AML-193 (cell line): ENCODE results near the gene CLEC16A.
"Not testable (repeated sequence)": the region's sequence is repeated elsewhere in the genome, so short reads cannot be mapped to it uniquely, and the experiment has no call there.

ENCODE experiments used
- DNase-seq, 2 experiments: peaks; one replicate each; lab custom pipeline; 2025; lab: John Stamatoyannopoulos, UW

Gene CLEC16A

DNA sequence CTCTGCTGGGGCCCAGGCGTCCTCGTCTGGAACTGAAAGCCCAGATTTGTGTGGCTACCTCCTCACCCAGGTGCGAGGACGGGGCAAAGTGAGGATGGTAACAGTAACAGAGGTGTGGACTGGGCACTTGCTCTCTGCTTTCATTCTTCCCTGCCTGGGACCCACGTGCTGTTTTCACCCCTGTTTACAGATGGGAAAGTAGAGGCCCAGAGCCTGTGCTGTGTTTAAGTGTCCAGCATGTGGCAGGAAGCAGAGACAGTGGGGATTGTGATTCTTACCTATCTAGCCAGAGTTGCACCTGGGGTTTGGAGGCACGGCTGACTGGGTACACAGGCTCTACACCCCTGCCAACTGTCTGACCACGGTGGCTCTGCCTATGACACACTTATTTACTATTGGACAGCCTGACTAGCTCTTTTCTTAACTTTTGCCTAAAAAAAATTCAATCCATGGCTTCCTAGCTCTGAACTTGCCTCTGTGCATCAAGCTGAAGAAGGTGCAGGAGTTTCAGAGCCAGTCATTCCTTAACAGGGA lies 155.4 kb downstream of the CLEC16A start:
- no peak for DNase-seq

DNA sequence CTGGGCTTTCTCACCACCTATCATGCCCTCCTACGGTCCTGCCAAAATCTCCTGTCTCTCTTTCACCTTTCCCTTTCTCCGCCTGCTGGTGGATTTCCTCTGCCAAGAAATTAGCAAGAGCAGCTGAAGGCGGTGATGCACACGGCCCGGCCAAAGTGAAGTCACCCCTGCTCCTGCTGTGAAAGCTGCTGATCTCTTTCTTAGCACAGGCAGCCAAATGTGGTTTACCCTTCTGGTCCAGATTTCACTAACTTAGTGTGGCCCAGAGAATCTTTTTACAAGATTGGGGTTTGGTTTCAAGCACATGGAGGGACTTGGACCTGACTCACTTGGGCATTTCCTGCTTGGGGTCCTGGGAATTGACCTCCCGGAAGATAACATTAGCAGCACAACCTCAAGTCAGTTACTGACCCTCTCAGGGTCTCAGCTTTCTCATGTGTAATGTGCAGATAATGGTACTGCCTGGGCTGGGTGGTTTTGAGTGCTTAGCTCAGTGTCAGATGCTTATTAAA lies 155.9 kb downstream of the CLEC16A start:
- no peak for DNase-seq

DNA sequence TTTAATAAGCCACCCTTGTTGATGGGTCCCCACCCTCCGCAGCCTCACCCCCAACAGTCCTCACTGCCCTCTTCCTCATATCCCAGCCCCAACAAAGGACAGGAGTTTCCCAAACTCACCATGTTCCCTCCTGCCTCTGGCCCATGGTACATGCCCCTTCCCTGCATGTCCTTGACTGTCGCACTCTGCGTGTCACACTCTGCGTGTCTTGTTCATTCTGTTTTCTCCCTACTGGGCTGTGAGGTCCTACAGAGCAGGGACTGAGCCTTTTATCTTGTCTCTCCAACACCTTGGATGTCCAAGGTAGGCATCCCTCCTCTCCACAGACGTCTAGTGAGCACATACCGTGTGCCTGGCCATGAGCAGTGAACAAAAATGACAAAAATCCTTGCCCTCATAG lies 156.9 kb downstream of the CLEC16A start:
- no peak for DNase-seq

GRCh38 chr16:11101695-11102522 lies 157.5 kb downstream of the CLEC16A start:
- DNase-seq, result no peak

GRCh38 chr16:11102523-11102898 lies 158.1 kb downstream of the CLEC16A start:
- no peak for DNase-seq

DNA sequence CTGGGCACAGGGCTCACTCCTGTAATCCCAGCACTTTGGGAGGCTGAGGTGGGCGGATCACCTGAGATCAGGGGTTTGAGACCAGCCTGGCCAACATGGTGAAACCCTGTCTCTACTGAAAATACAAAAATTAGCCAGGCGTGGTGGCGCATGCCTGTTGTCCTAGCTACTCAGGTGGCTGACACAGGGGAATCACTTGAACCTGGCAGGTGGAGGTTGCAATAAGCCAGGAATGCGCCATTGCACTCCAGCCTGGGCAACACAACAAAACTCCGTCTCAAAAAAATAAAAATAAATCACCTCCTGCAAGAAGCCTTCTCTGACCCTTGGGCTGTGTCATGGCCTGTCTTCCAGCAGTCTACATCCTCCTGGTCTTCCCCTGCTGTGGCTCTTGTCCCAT lies 158.9 kb downstream of the CLEC16A start:
- DNase-seq, result not testable (repeated sequence)

- no peak for DNase-seq
Measured at GRCh38 chr16:11104168-11105037, 160.0 kb downstream of the CLEC16A start.

- DNase-seq, result peak; percentile 79 to 89
Measured at GRCh38 chr16:11105038-11105903, 160.9 kb downstream of the CLEC16A start.

GRCh38 chr16:11106726-11107125 lies 162.4 kb downstream of the CLEC16A start:
- DNase-seq, result no peak

DNA sequence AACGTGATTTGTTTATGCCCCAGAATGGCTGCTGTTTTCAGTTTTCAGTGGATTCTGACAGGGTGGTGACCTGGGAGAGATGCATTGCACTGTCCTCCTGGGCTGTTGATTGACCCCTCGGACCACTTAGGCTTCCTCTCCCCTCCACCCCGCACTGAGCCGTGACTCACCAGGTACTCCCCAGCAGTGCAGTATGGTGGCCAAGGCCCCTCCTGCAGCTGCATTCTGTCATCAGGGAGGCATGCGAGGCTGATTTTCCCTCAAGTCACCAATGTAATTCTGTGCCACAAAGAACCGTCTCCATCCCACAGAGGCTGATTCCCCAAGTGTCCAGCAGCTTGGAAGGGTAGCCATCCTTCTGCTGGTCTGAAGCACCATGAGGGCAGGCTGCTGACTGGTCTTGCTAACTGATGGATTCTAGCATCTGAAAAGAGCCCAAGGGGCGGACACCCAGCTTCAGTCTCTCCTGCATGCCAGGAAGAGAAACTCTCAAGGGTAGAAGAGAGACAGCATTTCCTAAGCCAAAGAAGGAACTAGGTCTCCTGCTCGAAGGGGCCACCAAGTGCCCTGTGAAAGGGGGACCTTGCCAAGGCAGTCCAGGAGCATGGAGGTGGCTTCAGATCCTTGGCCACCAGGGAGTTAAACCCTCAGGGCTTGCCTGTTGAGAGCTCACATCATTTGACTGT lies 163.6 kb downstream of the CLEC16A start:
- DNase-seq, result no peak

DNA sequence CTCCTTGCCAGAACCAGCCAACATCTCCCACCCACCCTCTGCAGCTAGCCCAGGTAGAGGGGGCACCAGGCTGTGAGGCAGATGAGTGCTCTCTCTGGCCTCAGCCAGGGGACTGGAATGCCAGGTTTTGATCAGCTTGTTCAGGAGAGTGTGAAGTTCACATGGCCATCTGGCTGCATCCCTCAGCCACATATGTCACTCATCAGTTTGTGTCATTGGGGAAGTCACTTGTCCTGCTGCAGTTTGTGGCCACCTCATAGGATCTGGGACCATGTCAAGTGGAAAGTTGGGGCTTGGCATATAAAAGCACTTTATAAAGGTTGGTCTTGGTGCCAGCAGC lies 164.1 kb downstream of the CLEC16A start:
- no peak for DNase-seq

GRCh38 chr16:11109566-11109965 lies 165.2 kb downstream of the CLEC16A start:
- no peak for DNase-seq

GRCh38 chr16:11111150-11111549 lies 166.8 kb downstream of the CLEC16A start:
- DNase-seq, result no peak

- no peak for DNase-seq
Measured at GRCh38 chr16:11111856-11112634, 167.7 kb downstream of the CLEC16A start.

DNA sequence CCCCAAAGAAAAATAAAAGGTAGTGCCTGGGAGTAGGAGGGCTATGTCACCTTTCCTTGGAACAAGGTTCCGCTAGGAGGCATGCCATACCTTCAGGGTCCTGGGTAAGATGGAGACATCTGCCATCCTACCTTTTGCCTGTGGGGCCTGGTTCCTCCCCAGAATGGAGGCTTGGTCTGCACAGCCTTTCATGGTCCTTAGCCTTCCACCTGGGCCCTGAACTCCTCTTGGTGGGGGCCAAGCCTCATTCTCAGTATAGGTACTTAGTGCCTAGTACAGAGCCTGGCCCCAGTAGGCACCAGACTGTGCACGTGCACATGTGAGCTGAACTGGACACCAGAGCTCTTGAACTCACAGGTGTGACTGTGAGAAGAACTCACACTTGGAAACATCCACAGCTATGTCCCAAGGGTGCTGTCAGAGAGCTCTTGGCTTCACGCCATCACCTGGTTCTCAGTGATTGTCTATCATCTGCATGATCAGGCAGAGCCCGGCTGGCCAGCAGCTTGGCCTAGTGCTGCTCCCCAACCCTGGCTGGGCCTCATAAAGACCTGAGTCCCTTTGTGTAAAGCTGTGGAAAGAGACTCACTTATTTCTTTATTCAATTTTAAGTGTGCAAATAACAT lies 168.5 kb downstream of the CLEC16A start:
- DNase-seq, result no peak

DNA sequence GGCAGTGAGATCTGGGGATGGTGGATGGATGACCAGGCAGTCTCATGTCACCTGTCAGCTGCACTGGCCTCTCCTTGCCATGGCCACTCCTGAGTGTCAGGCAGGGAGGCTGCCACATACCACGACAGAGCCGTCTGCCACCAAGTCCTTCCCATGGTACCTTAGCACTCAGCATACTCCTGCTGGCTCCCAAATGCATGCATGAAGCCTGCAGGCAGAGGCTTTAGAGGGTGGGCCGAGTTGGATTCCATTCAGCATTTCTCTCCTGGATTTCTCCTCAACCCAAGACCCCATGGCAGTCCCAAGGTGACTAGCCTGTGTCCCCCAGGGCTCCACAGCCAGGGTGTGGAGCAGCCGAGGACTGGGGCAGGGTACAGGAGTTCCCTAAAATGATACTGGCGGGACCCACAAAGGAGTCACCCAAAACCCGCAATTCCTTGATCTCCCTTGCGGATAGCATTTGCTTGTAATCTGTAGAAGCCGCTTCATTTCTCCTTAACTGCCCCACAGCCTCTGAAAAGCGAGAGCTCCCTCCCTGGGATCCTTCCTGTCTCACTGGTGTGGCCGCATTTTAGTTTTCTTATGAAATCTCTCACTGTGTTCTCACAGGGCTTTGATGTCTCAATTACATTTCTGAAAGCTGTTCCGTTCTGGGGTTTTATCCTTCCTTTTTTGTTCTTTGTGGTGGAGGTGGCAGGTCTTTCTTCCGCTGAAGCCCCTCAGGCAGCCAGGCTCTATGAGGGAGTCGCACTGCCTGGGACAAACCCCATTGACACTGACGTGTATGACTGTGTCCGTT lies 170.2 kb downstream of the CLEC16A start:
- DNase-seq, result peak; percentile 89

DNA sequence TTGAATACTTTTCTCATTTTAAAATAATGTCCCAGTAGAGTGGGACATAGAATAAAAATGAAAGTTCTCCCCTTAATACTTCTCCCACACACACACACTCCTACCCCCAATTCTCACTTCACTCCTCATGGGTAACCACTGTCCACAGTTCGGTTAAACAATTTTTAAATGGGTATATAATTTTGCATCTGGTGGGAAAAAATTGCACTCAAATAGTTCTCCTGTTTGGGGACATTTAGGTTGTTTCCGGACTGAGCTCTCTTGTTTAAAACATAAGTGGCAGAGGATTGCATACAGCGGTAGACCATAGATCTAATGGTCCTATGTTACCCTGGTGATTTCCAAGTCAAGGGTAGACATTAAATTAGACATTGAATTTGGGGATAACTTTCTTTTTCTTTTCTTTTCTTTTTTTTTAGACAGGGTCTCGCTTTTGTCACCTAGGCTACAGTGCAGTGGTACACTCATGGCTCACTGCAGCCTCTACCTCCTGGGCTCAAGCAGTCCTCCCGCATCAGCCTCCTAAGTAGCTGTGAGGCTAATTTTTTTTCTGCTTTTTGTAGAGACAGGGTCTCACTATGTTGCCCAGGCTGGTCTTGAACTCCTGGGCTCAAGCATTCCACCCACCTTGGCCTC lies 173.3 kb downstream of the CLEC16A start:
- DNase-seq, result no peak

- DNase-seq, result no peak
Measured at GRCh38 chr16:11118479-11118878, 174.1 kb downstream of the CLEC16A start.
